Ishikawa (cell line): ENCODE measurements around the gene ZDHHC13.

Experiments
- CEBPB ChIP-seq: IDR thresholded peaks from 2 replicates; pipeline ENCODE4 v1.6.1; 2012
- CREB1 ChIP-seq: IDR thresholded peaks from 2 replicates; pipeline ENCODE4 v1.6.1; 2012; ENCODE audit warnings: low read depth
- EGR1 ChIP-seq: IDR thresholded peaks from 2 replicates; pipeline ENCODE4 v1.6.1; 2012
- EP300 ChIP-seq: IDR thresholded peaks from 2 replicates; pipeline ENCODE4 v1.6.1; 2012; ENCODE audit warnings: borderline replicate concordance
- FOXM1 ChIP-seq: IDR thresholded peaks from 2 replicates; pipeline ENCODE4 v1.6.1; 2012; ENCODE audit warnings: low read depth, borderline replicate concordance
- MAX ChIP-seq: IDR thresholded peaks from 2 replicates; pipeline ENCODE4 v1.6.1; 2012
- NFIC ChIP-seq: IDR thresholded peaks from 2 replicates; pipeline ENCODE4 v1.6.1; 2012
- RAD21 ChIP-seq: IDR thresholded peaks from 2 replicates; pipeline ENCODE4 v1.6.1; 2012; ENCODE audit warnings: low read depth
- REST ChIP-seq: IDR thresholded peaks from 2 replicates; pipeline ENCODE4 v1.6.1; 2012; ENCODE audit warnings: low read depth, mild to moderate bottlenecking
- TAF1 ChIP-seq: IDR thresholded peaks from 2 replicates; pipeline ENCODE4 v1.6.1; 2012; ENCODE audit warnings: low read depth, mild to moderate bottlenecking
- TCF12 ChIP-seq: IDR thresholded peaks from 2 replicates; pipeline ENCODE4 v1.6.1; 2012; ENCODE audit warnings: low read depth
- TEAD4 ChIP-seq: IDR thresholded peaks from 2 replicates; pipeline ENCODE4 v1.6.1; 2012
- USF1 ChIP-seq: IDR thresholded peaks from 2 replicates; pipeline ENCODE4 v1.6.1; 2012
- YY1 ChIP-seq: IDR thresholded peaks from 2 replicates; pipeline ENCODE4 v1.6.1; 2012; ENCODE audit warnings: low read depth
- ZBTB7A ChIP-seq: IDR thresholded peaks from 2 replicates; pipeline ENCODE4 v1.6.1; 2012; ENCODE audit warnings: low read depth

Gene ZDHHC13

GRCh38 chr11:19101796-19102520 lies 15.0 kb upstream of the ZDHHC13 start:
- TF ChIP-seq TEAD4 (no peak), CEBPB (no peak), MAX (no peak), YY1 (no peak), CREB1 (no peak), TCF12 (no peak), EP300 (no peak), REST (no peak), FOXM1 (no peak), EGR1 (no peak), TAF1 (no peak), USF1 (no peak), NFIC (no peak), RAD21 (no peak), ZBTB7A (no peak)

- TF ChIP-seq USF1 (no peak), TEAD4 (no peak), FOXM1 (no peak), NFIC (no peak), CEBPB (no peak), TAF1 (no peak), MAX (no peak), RAD21 (no peak), YY1 (no peak), TCF12 (no peak)
Observed at GRCh38 chr11:19102521-19102900, 14.5 kb upstream of the ZDHHC13 start.

- TF ChIP-seq REST (no peak), USF1 (no peak), TAF1 (no peak), CREB1 (no peak), TEAD4 (no peak)
Observed at GRCh38 chr11:19105011-19105410, 12.0 kb upstream of the ZDHHC13 start.

- TF ChIP-seq MAX (no peak), EGR1 (no peak)
Observed at GRCh38 chr11:19107125-19107524, 9.8 kb upstream of the ZDHHC13 start.

- TF ChIP-seq TCF12 = no peak
- TF ChIP-seq CREB1 = no peak
Observed at GRCh38 chr11:19110295-19110694, 6.7 kb upstream of the ZDHHC13 start.

GRCh38 chr11:19111809-19112208 lies 5.2 kb upstream of the ZDHHC13 start:
- no peak for TF ChIP-seq TEAD4
- no peak for TF ChIP-seq NFIC
- TF ChIP-seq CREB1 = no peak
